ENCODE measurements around the gene MGAT4D. TPM values are rescaled to one million over a fixed set of nuclear protein-coding genes. Genes with fewer than 3 reads are reported as not detected.
"Not testable (repeated sequence)": the region's sequence is repeated elsewhere in the genome, so short reads cannot be mapped to it uniquely, and the experiment has no call there.

Gene MGAT4D
- total RNA-seq (not detected), polyA plus RNA-seq (not detected)
- long read RNA-seq, donor 1: 0 reads
- long read RNA-seq, donor 2: 0 reads

DNA sequence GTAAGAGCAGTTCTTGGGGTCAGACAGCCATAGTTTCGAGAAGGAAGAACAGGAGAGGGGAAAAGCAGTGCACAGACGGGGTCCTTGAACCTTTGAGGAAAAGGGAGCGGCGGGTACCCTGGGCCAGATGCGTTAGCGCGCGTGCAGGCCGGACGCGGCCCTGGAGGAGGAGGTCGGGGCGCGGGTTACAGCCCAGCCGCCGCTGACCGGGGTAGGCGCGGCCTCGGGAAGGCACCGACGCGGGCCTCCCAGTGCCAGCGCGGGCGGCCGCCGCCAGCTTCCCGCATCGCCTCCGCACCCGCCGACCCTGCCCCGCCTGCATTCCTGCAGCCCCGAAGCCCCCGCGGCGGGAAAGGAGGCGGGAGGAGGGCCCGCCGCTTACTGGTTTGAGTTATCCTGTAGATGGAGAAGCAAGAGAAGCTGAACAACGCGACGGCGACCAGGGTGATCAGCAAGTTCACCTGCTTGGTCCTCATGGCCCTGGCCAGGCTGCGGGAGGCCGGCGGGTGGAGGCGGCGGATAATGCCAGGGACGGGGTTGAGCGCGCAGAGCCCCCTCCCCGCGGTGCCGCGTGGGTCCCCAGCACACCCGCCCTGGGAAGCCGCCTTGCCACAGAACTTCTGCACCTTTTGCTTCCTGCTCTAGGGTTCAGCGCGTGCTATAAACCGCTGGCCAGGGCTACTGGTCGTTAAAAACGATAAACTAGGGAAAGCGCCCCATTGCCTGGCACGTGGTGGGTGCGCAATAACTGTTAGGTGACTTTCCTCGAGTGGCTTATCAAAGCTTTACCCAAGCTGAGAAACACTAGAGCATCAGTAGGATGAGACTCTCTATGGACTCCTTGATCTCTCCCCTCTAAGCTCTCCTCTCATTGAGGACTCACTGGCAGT lies at the start of gene MGAT4D:
TSS of gene MGAT4D (minus strand) at position 547 of the 890 bp plus-strand sequence. CDS start at position 476, 71 bp downstream.
- ATAC-seq (ENCODE audit: low FRiP score): no peak
- no peaks in the 10 kb centered on the region for H3K36me3 ChIP-seq (ENCODE audit: control insufficient read depth in 1 of 2, insufficient read depth in 2 of 2, low read length in 1 of 2)
- WGBS, 2 donors: 7 to 8% methylated on average over 41 to 68 of the region's 68 CpGs
- no peak within 1 kb of the TSS for H3K27ac ChIP-seq (ENCODE audit: low read depth in 1 of 2, low read length in 2 of 2)
- peaks cover 0 to 2% of the 10 kb centered on the region in 2 donors for H3K27me3 ChIP-seq (ENCODE audit: control insufficient read depth in 1 of 2, insufficient read depth in 2 of 2, low read length in 1 of 2)
- no peaks in the 10 kb centered on the region for H3K4me1 ChIP-seq (ENCODE audit: control insufficient read depth in 1 of 2, insufficient read depth in 2 of 2, low read length in 2 of 2)
- no peak for DNase-seq
- intact Hi-C loops (cut with DNase I): no loop called here
- peaks cover 1% of the 10 kb centered on the region for H3K9me3 ChIP-seq (ENCODE audit: control insufficient read depth, low read length)
- H3K4me3 ChIP-seq (ENCODE audit: low read length in 2 of 2): peak within 1 kb of the TSS in 1 of 2 donors; percentile 27

DNA sequence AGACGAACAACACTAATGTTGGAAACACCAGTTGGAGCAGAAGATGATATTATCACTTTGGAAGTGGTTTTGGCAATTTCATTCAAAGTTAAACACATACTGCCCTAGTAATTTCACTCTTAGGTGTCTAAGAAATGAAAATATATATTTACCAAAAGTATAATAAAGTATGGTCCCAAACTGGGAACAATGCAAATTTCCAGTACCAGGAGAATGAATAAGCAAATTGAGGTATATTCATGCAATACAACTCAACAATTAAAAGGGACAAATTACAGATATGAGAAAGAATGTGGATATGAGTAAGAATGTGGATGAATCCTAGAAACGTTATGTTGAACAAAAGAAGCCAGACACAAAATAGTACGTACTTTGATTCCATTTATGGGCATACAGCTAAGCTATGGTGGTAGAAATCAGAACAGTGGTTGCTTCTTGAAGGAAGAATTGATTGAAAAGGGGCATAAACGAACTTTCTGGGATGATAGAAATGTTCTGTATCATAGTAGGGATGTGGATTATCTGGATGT lies 35.9 kb upstream of the MGAT4D start:
- Histone ChIP-seq H3K27ac (ENCODE audit: low read depth in 1 of 2, low read length in 2 of 2) (no peak overlapping the region), H3K9me3 (ENCODE audit: control insufficient read depth, low read length) (no peaks in the 10 kb centered on the region), H3K4me1 (ENCODE audit: control insufficient read depth in 1 of 2, insufficient read depth in 2 of 2, low read length in 2 of 2) (no peaks in the 10 kb centered on the region), H3K27me3 (ENCODE audit: control insufficient read depth in 1 of 2, insufficient read depth in 2 of 2, low read length in 1 of 2) (no peaks in the 10 kb centered on the region), H3K4me3 (ENCODE audit: low read length in 2 of 2) (no peak overlapping the region), H3K36me3 (ENCODE audit: control insufficient read depth in 1 of 2, insufficient read depth in 2 of 2, low read length in 1 of 2) (peaks cover 0 to 2% of the 10 kb centered on the region in 2 donors)
- 73 to 79% methylated on average over 4 of the region's 4 CpGs for WGBS, 2 donors
- no peak for ATAC-seq (ENCODE audit: low FRiP score)
- intact Hi-C loops (cut with DNase I): no loop called here
- DNase-seq: no peak

DNA sequence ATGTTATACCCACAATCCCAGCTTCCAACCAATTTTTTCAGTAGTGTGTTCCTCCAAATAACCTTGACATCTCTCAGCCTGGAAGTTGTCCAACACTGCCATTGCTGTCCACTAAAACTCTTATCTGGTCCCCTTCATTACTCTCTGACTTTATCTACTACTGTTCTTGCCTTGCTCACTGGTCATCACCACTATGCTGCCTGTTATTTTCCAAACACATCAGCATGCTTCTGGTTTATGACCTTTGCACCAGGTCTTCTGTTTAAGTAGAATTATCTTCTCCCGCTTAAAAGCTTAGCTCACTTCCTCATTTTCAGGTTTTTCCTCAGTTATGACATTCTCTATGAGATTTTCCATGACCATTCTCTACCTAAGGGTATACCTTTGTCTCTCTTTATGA lies 31.3 kb upstream of the MGAT4D start:
- no peak overlapping the region for H3K4me3 ChIP-seq (ENCODE audit: low read length in 2 of 2)
- no peaks in the 10 kb centered on the region for H3K27me3 ChIP-seq (ENCODE audit: control insufficient read depth in 1 of 2, insufficient read depth in 2 of 2, low read length in 1 of 2)
- WGBS, 2 donors: 88 to 94% methylated on average over 1 of the region's 1 CpG
- intact Hi-C loops (cut with DNase I): loop anchor here (10.0 kb wide), 1 partner anchor 325 kb away; no protein-coding TSS in a partner anchor
- ATAC-seq (ENCODE audit: low FRiP score): no peak
- H3K9me3 ChIP-seq (ENCODE audit: control insufficient read depth, low read length): no peaks in the 10 kb centered on the region
- no peak overlapping the region for H3K27ac ChIP-seq (ENCODE audit: low read depth in 1 of 2, low read length in 2 of 2)
- DNase-seq: no peak
- no peaks in the 10 kb centered on the region for H3K4me1 ChIP-seq (ENCODE audit: control insufficient read depth in 1 of 2, insufficient read depth in 2 of 2, low read length in 2 of 2)
- H3K36me3 ChIP-seq (ENCODE audit: control insufficient read depth in 1 of 2, insufficient read depth in 2 of 2, low read length in 1 of 2): no peaks in the 10 kb centered on the region

DNA sequence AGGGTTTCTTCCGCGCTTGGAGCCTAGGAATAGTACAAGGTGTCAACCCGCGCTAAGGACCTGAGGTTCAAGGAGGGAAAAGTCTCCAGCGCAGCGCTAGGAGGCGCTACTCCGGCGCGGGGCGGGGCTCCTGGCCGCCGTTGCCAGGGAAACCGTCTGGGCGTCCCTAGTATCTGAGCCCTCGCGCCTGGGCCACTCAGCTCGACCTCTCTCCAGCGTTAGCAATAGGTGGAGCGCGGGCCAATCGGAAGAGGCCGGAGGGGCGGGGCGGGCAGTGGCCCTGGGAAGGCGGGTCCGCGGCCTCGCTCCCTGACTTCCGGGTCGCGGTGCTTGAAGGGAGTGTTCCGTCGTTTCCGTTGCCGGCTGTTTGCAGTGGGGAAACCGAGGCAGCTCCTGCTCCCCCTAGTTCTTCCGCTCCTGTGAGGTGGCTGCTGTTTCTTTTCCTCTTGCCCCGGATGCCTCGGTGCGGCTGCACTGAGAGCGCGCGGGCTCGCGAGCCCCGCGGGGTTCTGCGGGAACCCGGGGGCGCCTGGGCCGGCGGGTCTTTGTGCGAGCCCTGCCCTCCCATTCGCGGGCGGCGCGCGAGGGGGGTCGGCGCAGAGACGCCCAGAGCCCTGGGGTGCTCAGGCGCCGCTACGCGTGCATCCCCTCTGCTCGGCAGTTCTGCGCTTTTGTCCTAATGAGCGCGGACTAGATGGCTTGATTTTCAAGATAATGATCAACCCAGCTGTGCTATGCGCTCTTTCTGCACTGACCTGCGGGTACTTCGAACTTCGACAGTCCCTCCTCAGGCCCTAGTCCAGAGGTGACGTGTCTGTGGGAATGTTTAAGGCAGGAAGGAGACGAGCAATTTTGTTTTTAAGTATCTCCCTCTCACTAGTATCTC lies 26.0 kb upstream of the MGAT4D start, which contains the start of gene ELMOD2:
TSS of gene ELMOD2 (plus strand) at position 312 of the 886 bp plus-strand sequence. CDS start 1,261 bp downstream, outside the sequence.
- DNase-seq (peak; percentile 100), ATAC-seq (ENCODE audit: low FRiP score) (peak; percentile 100)
- intact Hi-C loops (cut with DNase I): loop anchor here (5.0 to 10.0 kb wide), 2 partner anchors 152 to 331 kb away; partner anchors contain the start of gene SCOC (in 2 of the 2)
- Histone ChIP-seq H3K9me3 (ENCODE audit: control insufficient read depth, low read length) (no peaks in the 10 kb centered on the region), H3K27me3 (ENCODE audit: control insufficient read depth in 1 of 2, insufficient read depth in 2 of 2, low read length in 1 of 2) (no peaks in the 10 kb centered on the region), H3K27ac (ENCODE audit: low read depth in 1 of 2, low read length in 2 of 2) (no peak within 1 kb of the TSS), H3K36me3 (ENCODE audit: control insufficient read depth in 1 of 2, insufficient read depth in 2 of 2, low read length in 1 of 2) (no peaks in the 10 kb centered on the region), H3K4me1 (ENCODE audit: control insufficient read depth in 1 of 2, insufficient read depth in 2 of 2, low read length in 2 of 2) (no peaks in the 10 kb centered on the region), H3K4me3 (ENCODE audit: low read length in 2 of 2) (peak within 1 kb of the TSS; percentile 20 to 77)
- 0 to 1% methylated on average over 72 to 77 of the region's 77 CpGs for WGBS, 2 donors

DNA sequence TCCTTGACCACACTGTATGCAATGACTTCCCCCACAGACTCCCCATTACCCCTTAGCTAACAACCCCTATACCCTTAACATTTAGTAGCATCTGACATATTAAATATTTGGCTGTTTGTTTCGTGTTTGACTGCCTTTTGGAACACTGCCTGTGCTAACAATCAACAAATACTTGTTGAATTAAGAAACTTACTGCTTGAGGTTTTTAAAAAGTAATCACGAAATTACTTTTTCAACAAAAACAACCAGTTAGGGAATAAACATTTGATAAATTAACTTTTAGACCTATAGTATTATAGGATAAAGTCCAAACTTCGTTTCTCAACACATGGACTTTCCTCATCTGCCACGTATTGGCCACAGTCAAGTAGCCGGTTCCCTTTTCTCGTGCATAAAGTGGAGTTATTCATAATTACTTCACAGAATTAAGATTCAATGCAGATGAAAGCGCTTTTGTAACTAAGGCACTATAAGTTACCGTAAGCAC lies 25.3 kb upstream of the MGAT4D start:
- Histone ChIP-seq H3K4me3 (ENCODE audit: low read length in 2 of 2) (peak overlapping the region in 1 of 2 donors; percentile 77), H3K36me3 (ENCODE audit: control insufficient read depth in 1 of 2, insufficient read depth in 2 of 2, low read length in 1 of 2) (no peaks in the 10 kb centered on the region), H3K27ac (ENCODE audit: low read depth in 1 of 2, low read length in 2 of 2) (no peak overlapping the region), H3K4me1 (ENCODE audit: control insufficient read depth in 1 of 2, insufficient read depth in 2 of 2, low read length in 2 of 2) (no peaks in the 10 kb centered on the region), H3K9me3 (ENCODE audit: control insufficient read depth, low read length) (no peaks in the 10 kb centered on the region), H3K27me3 (ENCODE audit: control insufficient read depth in 1 of 2, insufficient read depth in 2 of 2, low read length in 1 of 2) (no peaks in the 10 kb centered on the region)
- 4% methylated on average over 8 of the region's 8 CpGs for WGBS, 2 donors
- intact Hi-C loops (cut with DNase I): loop anchor here (5.0 to 10.0 kb wide), 2 partner anchors 151 to 331 kb away; partner anchors contain the start of gene SCOC (in 2 of the 2)
- ATAC-seq (ENCODE audit: low FRiP score) (no peak), DNase-seq (no peak)

DNA sequence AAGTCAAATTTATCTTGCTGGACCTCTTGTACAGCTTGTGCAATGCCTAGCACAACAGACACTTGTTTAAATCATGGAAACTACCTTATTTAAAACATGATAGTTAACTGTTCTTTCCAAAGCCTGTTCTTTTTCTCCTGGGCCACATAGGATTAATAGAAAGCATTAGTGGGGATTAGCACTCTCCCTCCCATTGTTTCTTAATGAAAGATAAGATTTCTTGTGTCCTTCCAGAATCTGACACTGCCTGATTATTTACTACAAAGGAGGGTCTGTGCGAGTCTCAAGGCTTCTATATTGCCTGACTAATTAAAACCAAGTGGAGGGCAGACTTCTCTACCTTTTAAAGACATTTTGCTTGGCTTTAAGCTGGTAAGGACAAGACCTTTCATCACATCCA lies 17.3 kb upstream of the MGAT4D start:
- no peak for DNase-seq
- H3K36me3 ChIP-seq (ENCODE audit: control insufficient read depth in 1 of 2, insufficient read depth in 2 of 2, low read length in 1 of 2): no peaks in the 10 kb centered on the region
- whole genome bisulfite sequencing, 2 donors: 49 to 52% methylated on average over 1 of the region's 1 CpG
- ATAC-seq (ENCODE audit: low FRiP score): no peak
- H3K4me1 ChIP-seq (ENCODE audit: control insufficient read depth in 1 of 2, insufficient read depth in 2 of 2, low read length in 2 of 2): no peaks in the 10 kb centered on the region
- no peak overlapping the region for H3K27ac ChIP-seq (ENCODE audit: low read depth in 1 of 2, low read length in 2 of 2)
- no peaks in the 10 kb centered on the region for H3K27me3 ChIP-seq (ENCODE audit: control insufficient read depth in 1 of 2, insufficient read depth in 2 of 2, low read length in 1 of 2)
- H3K4me3 ChIP-seq (ENCODE audit: low read length in 2 of 2): no peak overlapping the region
- H3K9me3 ChIP-seq (ENCODE audit: control insufficient read depth, low read length): no peaks in the 10 kb centered on the region
- intact Hi-C loops (cut with DNase I): no loop called here

DNA sequence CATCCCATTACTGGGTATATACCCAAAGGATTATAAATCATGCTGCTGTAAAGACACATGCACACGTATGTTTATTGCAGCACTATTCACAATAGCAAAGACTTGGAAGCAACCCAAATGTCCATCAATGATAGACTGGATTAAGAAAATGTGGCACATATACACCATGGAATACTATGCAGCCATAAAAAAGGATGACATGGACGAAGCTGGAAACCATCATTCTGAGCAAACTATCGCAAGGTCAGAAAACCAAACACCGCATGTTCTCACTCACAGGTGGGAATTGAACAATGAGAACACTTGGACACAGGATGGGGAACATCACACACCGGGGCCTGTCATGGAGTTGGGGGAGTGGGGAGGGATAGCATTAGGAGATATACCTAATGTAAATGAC lies 15.7 kb upstream of the MGAT4D start:
- H3K4me1 ChIP-seq (ENCODE audit: control insufficient read depth in 1 of 2, insufficient read depth in 2 of 2, low read length in 2 of 2); H3K9me3 ChIP-seq (ENCODE audit: control insufficient read depth, low read length); intact Hi-C loops (cut with DNase I); H3K4me3 ChIP-seq (ENCODE audit: low read length in 2 of 2); ATAC-seq (ENCODE audit: low FRiP score); H3K36me3 ChIP-seq (ENCODE audit: control insufficient read depth in 1 of 2, insufficient read depth in 2 of 2, low read length in 1 of 2); H3K27me3 ChIP-seq (ENCODE audit: control insufficient read depth in 1 of 2, insufficient read depth in 2 of 2, low read length in 1 of 2); DNase-seq; H3K27ac ChIP-seq (ENCODE audit: low read depth in 1 of 2, low read length in 2 of 2): not testable (repeated sequence)
- 92 to 93% methylated on average over 5 of the region's 5 CpGs for WGBS, 2 donors

DNA sequence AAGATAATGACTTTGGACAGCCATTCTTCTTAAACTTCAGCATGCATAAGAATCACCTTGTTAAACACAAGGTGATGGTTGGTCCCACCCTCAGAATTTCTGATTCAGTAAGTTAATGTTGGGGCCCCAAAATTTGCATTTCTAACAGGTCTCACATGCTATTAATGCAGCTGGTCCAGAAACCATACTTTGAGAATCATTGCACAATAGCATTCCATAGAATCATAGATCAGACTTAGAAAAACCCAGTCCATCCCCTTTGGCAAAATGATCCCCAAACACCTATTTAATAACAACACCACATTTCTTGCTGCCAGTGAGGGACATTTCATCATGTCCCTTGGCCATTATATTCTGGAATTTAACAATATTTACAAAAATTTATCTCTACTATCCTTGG lies 6.2 kb upstream of the MGAT4D start:
- intact Hi-C loops (cut with DNase I): no loop called here
- Histone ChIP-seq H3K9me3 (ENCODE audit: control insufficient read depth, low read length) (peaks cover under 1% of the 10 kb centered on the region), H3K27me3 (ENCODE audit: control insufficient read depth in 1 of 2, insufficient read depth in 2 of 2, low read length in 1 of 2) (peaks cover 0 to 2% of the 10 kb centered on the region in 2 donors), H3K4me1 (ENCODE audit: control insufficient read depth in 1 of 2, insufficient read depth in 2 of 2, low read length in 2 of 2) (no peaks in the 10 kb centered on the region), H3K27ac (ENCODE audit: low read depth in 1 of 2, low read length in 2 of 2) (no peak overlapping the region), H3K36me3 (ENCODE audit: control insufficient read depth in 1 of 2, insufficient read depth in 2 of 2, low read length in 1 of 2) (no peaks in the 10 kb centered on the region), H3K4me3 (ENCODE audit: low read length in 2 of 2) (no peak overlapping the region)
- ATAC-seq (ENCODE audit: low FRiP score) (no peak), DNase-seq (no peak)
